Measurements from ENCODE around the gene MIER1. TPM values are rescaled to one million over a fixed set of nuclear protein-coding genes. Genes with fewer than 3 reads are reported as not detected.
A peak's percentile ranks its signal among the peaks of the same experiment; 100 is the strongest.

Gene MIER1
- total and polyA plus RNA-seq, 2 donors (not counting 1 experiment from before 2014, with no cell fraction given), result 7.7 to 55.0 TPM

DNA sequence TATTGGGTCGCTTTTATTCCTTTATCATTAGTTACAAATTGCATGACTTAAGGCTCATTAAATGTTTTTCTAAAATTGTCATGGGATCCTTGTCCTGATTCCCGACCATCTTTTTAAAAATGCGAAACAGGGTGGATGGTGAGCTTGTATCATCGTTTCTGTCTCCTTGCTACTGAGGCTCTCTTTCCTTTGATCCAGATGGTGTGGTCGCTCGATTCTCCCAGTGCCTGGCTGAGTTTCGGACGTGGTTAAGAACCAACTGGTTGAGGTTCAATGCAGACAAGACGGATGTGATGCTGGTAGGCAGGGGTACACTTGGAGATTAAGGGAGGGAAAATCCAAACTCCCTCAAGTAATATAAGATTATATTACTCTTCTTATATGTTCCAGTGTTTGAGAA is 1.2 kb downstream of the MIER1 start:
- no peak overlapping the region for H3K27ac Mint-ChIP-seq
- POLR2A ChIA-PET, result no interaction called here
- intact Hi-C loops (cut with micrococcal nuclease), result loop anchor here (10.0 kb wide), 2 partner anchors 591 to 1961 kb away; partner anchors contain the start of gene JAK1
- no peaks in the 10 kb centered on the region for H3K27me3 ChIP-seq (replicated peaks in 1 of 4; ENCODE audit: control extremely low read depth in 1 of 4, control insufficient read depth in 3 of 4, insufficient read depth in 4 of 4, low read length in 3 of 4)
- H3K4me3 ChIP-seq (ENCODE audit: control extremely low read depth in 1 of 5, extremely low read depth in 1 of 5, insufficient read depth in 1 of 5, low read depth in 2 of 5, low read length in 4 of 5), result peak overlapping the region; percentile 66 to 93 (median 80)
- peak overlapping the region; percentile 91 for H3K4me3 Mint-ChIP-seq
- no peaks in the 10 kb centered on the region for H3K9me3 ChIP-seq (ENCODE audit: control extremely low read depth in 1 of 3, control insufficient read depth in 2 of 3, insufficient read depth in 1 of 3, low read length in 2 of 3)
- CTCF ChIA-PET, result interaction anchor here (1.0 kb wide), 1 partner anchor 150 kb away, joined by 3 read pairs; no protein-coding TSS in a partner anchor
- H4K20me1 ChIP-seq (ENCODE audit: control insufficient read depth, insufficient read depth, low read length, poor library complexity, severe bottlenecking), result peaks cover 6% of the 10 kb centered on the region
- peak overlapping the region; percentile 98 for H3K9ac ChIP-seq (ENCODE audit: low read length)
- H3K36me3 ChIP-seq (replicated peaks in 1 of 2; ENCODE audit: control extremely low read depth in 1 of 2, control insufficient read depth in 1 of 2, extremely low read depth in 1 of 2, insufficient read depth in 2 of 2, low read length in 1 of 2), result no peaks in the 10 kb centered on the region
- peak overlapping the region; percentile 92 for H3K4me2 ChIP-seq (replicated peaks; ENCODE audit: low read depth, low read length, poor library complexity, severe bottlenecking)
- H3K27me3 Mint-ChIP-seq, result no peaks in the 10 kb centered on the region
- H2AFZ ChIP-seq (ENCODE audit: insufficient read depth, low read depth, low read length, poor library complexity, severe bottlenecking), result peak overlapping the region; percentile 85
- peak overlapping the region in 1 of 2 donors; percentile 99 for H3K27ac ChIP-seq (ENCODE audit: low read length in 2 of 2)
- H3K4me1 ChIP-seq (ENCODE audit: control insufficient read depth in 2 of 2, insufficient read depth in 2 of 2, low read length in 2 of 2), result peaks cover 22 to 24% of the 10 kb centered on the region in 2 donors
- WGBS (ENCODE audit: insufficient coverage), result 73% methylated on average over 5 of the region's 9 CpGs
- H3K79me2 ChIP-seq (ENCODE audit: control insufficient read depth, insufficient read depth, low read length), result peaks cover 41% of the 10 kb centered on the region
- DNase-seq (peak; percentile 10), ATAC-seq (ENCODE audit: low read depth) (no peak)
- H3K9me3 Mint-ChIP-seq (ENCODE audit: insufficient read depth), result no peaks in the 10 kb centered on the region
- TF ChIP-seq EZH2 (IDR thresholded peaks at IDR 0.05; ENCODE audit: borderline replicate concordance, insufficient read depth, low read depth, low read length, poor library complexity, severe bottlenecking), result no peak
- TF ChIP-seq CTCF (IDR thresholded peaks at IDR 0.05), result no peak
- peaks cover 32% of the 10 kb centered on the region for H3K4me1 Mint-ChIP-seq

DNA sequence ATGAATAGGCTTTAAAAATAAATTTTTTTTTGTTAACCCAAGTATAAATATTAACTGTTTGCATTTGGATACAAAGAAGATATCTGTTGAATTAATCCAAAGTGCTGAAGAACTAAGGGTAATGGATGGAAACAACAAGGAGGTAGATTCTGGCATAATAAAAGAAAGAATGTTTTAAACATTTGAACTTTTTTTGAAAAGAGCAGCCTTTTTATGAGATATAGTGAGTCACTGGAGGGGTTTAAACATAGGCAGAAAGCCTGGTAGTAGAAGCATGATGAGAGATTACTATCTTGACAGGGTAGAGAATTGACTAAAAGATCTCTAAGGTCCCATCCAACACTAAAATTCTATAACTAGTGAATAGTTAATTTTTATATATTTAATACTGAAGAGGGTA is 2.7 kb downstream of the MIER1 start:
- Histone ChIP-seq H3K4me2 (replicated peaks; ENCODE audit: low read depth, low read length, poor library complexity, severe bottlenecking) (no peak overlapping the region), H3K4me1 (ENCODE audit: control insufficient read depth in 2 of 2, insufficient read depth in 2 of 2, low read length in 2 of 2) (peaks cover 33 to 35% of the 10 kb centered on the region in 2 donors), H3K9me3 (ENCODE audit: control extremely low read depth in 1 of 3, control insufficient read depth in 2 of 3, insufficient read depth in 1 of 3, low read length in 2 of 3) (no peaks in the 10 kb centered on the region), H3K9ac (ENCODE audit: low read length) (no peak overlapping the region), H4K20me1 (ENCODE audit: control insufficient read depth, insufficient read depth, low read length, poor library complexity, severe bottlenecking) (peaks cover 8% of the 10 kb centered on the region), H3K79me2 (ENCODE audit: control insufficient read depth, insufficient read depth, low read length) (peaks cover 57% of the 10 kb centered on the region), H2AFZ (ENCODE audit: insufficient read depth, low read depth, low read length, poor library complexity, severe bottlenecking) (no peak overlapping the region), H3K27ac (ENCODE audit: low read length in 2 of 2) (no peak overlapping the region), H3K36me3 (replicated peaks in 1 of 2; ENCODE audit: control extremely low read depth in 1 of 2, control insufficient read depth in 1 of 2, extremely low read depth in 1 of 2, insufficient read depth in 2 of 2, low read length in 1 of 2) (no peaks in the 10 kb centered on the region), H3K4me3 (ENCODE audit: control extremely low read depth in 1 of 5, extremely low read depth in 1 of 5, insufficient read depth in 1 of 5, low read depth in 2 of 5, low read length in 4 of 5) (no peak overlapping the region), H3K27me3 (replicated peaks in 1 of 4; ENCODE audit: control extremely low read depth in 1 of 4, control insufficient read depth in 3 of 4, insufficient read depth in 4 of 4, low read length in 3 of 4) (no peaks in the 10 kb centered on the region)
- intact Hi-C loops (cut with micrococcal nuclease), result loop anchor here (10.0 kb wide), 2 partner anchors 593 to 1963 kb away; partner anchors contain the start of gene JAK1
- CTCF ChIA-PET, result interaction anchor here (0.9 kb wide), 1 partner anchor 15 kb away, joined by 3 read pairs; no protein-coding TSS in a partner anchor
- Mint-ChIP-seq H3K27ac (no peak overlapping the region), H3K9me3 (ENCODE audit: insufficient read depth) (no peaks in the 10 kb centered on the region), H3K4me1 (peaks cover 44% of the 10 kb centered on the region), H3K4me3 (no peak overlapping the region), H3K27me3 (no peaks in the 10 kb centered on the region)
- no peak for DNase-seq
- ATAC-seq (ENCODE audit: low read depth), result no peak
- POLR2A ChIA-PET, result no interaction called here
- TF ChIP-seq EZH2 (IDR thresholded peaks at IDR 0.05; ENCODE audit: borderline replicate concordance, insufficient read depth, low read depth, low read length, poor library complexity, severe bottlenecking) (no peak), CTCF (IDR thresholded peaks at IDR 0.05) (no peak)

Measured in B cell (primary cell).